HG03457 (cell line): ENCODE measurements around the gene THSD7B.
"Not testable (repeated sequence)": the region's sequence is repeated elsewhere in the genome, so short reads cannot be mapped to it uniquely, and the experiment has no call there.

ENCODE experiments used
- ATAC-seq: cut with Tn5 transposase; IDR thresholded peaks from one replicate; pipeline ENCODE4 v1.9.1; 2021; ENCODE audit warnings: moderate number of reproducible peaks; ENCODE audit not compliant: unreplicated experiment

The THSD7B gene

DNA sequence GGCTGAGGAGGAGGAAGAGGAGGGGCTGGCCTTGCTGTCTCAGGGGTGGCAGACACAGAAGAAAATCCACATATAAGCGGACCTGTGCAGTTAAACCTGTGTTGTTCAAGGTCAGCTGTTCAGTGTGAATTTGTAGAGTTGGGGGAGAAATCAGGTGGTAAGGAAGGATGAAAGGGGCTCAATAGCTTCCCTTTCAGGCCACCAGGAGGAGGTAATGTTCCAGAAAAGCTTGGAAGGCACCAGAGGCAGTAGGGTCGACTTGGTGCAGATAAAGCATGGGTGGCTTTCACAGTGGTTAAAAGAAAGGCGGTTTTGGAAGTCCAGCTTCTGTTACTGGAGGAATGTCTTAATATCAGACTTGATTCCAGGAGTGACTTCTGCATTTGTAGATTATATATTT is 167.4 kb downstream of the THSD7B start:
- no peak for ATAC-seq

DNA sequence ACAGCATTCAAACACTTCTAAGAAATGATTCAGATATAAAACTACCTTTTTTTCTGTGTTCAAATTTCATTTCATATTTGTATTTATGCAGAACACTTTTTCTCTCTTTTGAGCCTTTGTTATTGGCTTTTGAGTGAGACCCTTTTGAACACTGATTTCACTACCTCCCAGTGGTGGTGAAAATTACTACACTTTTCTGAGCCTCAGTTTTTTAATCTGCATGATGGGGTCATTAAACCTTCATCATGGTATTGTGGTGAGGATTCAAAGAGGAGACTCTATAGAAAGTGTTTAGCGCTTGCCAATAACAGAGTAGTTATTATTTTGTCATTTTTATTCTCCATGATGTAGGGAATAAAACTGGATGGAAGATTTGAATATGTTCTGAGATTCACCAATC is 169.8 kb downstream of the THSD7B start:
- ATAC-seq, result no peak

DNA sequence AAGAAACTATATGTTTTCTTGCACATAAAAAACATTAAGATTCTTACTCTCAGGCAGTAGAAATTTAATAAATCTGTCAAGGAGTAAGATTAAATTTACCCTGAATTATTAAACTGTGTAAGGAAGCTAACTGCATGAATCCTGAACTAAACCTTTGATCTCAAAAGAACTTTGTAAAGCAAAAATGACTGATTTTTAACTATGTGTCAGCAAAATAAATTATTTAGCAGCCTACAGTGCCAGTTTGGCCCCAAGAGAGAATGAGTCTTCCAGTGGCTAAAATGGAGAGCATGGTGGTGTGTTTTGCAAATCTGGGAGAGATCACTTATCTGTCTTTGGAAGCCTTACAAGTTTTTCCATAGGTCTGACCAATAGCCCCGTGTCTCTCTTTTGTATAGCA is 190.7 kb downstream of the THSD7B start:
- no peak for ATAC-seq

DNA sequence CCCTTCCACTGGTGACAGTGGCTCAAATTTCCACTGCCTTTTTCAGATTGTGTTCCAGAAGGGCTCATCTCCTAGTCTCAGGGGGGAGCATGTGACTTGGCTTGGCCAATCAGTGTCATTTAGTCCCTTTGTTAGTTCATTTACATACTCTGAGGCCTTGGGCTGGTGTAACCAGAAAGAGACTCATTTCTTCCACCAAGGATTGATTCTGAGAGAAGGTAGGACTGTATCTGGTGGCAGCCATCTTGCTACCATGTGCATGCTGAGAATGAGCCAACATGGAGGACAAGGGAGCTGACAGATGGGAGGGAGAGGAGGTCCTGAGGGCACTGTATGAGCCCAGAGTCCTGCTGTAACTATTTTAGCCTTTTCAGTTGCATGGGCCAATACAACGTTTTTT is 191.7 kb downstream of the THSD7B start:
- ATAC-seq, result no peak

DNA sequence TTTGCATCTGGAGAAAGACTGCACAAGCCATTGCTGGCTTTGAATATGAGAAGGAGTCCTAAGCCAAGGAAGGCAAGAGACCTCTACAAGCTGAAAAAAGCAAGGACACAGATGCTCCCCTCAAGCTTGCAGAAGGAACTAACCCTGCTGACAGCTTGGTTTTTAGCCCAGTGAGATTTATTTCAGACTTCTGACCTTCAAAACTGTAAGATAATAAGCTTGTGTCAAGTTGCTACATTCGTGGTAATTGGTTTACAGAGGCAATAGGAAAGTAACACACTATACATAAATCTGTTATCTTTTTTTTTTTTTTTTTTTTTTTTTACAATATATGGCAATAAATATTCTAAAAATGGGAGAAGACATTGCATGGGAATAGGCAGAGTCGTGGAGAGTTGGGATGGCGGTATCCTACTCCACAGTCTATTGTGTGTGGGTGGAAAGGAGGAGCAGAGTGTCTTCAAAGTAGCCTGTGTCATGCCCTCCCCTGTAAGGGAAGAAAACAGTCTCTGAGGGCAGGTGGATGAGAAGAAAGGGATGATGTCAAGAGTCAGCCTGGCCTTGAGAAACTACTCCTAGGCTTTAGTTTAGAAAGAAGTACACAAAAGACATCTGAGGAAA is 196.9 kb downstream of the THSD7B start:
- no peak for ATAC-seq

DNA sequence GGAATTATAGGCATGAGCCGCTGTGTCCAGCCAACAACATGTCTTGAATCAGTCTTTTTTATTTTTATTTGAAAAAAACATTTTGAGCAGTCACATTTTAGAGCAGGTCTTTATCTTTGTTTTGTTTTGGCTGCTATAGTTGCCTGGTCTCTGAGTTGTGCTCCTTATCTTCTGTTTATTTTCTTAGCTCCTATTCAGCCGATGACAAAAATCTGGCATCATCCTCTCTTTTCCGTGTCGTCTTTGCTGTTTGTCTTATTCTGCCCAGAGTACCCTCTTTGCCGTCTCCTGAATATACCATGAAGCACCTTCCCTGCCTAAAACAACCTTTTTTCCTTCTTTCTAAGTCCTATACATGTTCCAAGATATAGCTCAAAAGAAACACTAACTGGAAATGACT is 201.1 kb downstream of the THSD7B start:
- no peak for ATAC-seq

DNA sequence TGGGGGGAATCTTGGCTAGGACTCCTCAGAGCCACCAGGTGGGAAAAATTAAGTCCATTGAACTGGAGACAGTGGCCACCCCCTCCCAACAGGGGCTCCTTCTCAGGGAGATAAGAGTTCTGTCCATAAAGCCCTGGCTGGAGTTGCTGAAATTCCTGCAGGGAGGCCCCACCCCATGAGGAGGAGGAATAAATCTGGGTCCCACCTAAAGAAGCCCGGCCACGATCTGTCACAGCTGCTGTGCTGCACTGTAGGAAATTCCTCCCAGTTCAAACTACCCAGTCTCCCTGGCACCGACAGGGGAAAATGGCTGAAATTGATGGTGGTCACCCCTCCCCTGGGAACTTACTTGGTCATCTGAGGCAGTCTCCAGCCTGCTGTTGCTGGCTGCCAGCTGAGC is 215.0 kb downstream of the THSD7B start:
- ATAC-seq, result no peak

DNA sequence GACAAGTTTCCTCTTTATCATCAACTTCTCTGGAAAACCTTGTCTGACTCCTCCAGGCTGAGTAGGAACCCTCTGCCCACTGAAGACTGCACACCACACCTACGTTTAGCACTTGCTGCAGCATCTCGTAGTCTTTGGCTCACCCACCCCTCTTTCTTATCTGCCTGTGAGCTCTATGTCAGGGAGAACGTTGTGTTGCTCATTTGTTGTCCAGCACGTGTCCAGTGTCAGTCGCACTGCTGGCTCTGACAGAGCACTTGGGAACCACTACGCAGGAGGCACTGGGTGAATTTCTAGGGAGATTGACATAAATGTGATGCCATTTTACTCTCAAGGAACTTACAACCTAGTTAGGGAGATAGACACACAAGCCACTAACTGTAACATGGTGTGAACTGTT is 216.3 kb downstream of the THSD7B start:
- ATAC-seq, result not testable (repeated sequence)

DNA sequence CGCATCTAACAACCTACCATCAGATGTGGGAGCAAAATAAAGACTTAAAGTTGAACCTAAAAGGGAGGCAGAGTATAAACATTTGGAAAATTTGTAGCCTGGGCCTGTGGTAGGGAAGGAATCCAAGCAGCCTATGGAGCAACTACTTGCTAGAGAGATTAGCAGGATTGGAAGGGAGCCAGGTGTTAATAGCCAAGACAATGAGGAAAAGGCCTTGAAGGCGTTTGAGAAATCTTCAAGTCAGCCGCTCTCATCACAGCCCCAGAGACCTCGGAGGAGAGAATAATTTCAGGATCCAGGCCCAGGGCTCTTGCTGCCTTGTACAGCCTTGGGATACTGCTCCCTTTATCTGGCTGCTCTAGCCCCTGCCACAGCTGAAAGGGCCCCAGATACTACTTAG is 219.7 kb downstream of the THSD7B start:
- ATAC-seq, result no peak

DNA sequence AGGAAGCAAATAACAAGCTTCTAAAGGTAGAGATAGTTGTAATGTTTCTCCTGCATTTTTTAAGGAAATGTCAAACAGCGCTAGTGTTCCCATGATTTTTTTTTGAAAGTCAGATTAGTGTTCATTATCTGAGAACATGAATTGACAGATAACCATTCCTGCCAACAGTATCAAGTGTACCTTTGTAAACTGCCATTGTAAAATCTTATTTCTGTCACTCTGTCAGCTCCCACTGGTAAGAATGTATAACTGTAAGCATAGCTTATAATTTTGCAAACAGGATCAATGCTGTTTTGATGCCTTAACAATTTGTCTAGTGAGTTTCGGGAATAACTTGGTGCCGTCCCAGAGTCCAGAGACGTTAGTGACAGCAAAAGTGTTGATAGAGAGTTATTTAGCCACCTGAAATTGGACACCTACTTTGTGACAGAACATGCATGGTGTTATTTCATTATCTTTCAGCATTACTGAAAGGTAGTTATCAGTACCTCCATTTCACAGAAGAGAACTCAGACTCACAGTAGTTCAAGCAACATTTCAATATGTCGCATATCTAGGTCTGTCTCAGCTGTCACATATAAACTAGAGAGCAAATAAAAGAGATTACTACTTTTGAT is 221.4 kb downstream of the THSD7B start:
- no peak for ATAC-seq

DNA sequence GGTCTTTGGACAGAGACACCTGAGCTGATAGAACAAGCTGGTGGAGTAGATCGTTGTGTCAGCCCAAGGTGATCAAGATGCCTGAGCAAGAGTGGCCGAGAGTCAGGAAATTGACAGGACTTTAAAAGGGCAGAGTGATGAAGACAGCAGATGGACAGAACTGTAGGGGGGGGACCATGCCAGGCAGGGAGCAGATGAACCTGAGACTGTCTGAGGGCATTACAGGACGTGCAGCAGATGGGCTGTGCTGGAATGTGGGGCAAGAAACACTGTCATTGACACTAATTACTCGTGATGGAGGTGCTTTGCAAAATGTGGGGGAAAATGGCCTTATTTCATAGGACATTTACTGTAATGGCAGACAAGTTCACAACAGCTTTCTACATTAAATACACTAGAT is 225.0 kb downstream of the THSD7B start:
- no peak for ATAC-seq

DNA sequence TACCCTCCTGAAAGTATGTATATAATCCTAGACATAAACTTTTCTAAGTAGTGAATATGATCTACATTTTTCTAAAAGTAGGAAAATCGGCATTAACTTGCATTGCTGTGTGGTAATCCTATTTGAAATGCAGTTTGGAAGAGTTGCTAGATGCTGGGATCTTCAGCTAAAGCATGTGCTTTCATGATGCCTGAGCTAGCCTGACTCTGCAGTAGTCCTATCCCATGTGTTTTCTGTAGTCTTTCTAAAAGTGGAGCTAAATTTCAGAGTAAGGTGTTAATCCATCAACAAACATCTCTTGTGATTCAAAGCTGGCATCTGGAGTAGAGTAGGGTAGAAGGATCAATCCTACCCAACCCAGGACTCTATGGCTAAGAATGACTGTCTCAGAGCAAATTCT is 229.4 kb downstream of the THSD7B start:
- no peak for ATAC-seq

DNA sequence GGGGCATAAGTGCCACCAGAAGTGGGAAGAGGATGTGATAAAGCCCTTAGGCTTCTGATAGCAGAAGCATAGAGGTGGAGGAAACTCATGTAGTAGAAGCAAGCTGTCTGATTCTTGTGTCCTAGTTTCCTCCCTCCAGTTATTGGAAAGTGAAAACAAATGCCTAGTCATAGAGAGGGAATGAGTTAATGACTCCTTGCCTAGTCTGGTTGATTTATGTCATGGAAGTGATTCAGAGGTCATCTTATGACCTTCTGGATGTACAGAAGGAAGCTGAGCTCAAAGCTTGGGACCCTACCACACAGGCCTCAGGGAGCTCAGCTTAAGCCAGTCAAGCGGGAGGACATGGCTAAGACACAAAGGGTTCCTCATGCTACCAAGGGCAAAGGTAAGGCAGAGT is 232.2 kb downstream of the THSD7B start:
- no peak for ATAC-seq

DNA sequence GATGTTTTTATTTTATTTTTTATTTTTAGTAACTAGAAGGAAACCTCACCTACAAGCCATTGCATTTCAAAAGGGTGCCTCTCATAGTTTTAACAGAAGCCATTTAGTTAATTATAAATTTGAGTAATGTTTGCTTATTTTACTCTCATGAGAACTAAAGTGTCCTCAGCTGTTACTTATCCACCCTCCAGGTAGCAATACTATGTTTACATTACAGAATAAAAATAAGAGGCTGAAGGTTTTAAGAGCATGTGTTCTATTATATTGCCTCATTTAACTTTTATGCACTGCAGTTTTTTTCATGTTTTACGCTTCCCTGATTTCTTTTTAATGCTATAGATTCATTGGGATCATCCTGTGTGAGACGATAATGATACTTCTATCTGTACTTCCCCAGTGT is 235.5 kb downstream of the THSD7B start:
- no peak for ATAC-seq

DNA sequence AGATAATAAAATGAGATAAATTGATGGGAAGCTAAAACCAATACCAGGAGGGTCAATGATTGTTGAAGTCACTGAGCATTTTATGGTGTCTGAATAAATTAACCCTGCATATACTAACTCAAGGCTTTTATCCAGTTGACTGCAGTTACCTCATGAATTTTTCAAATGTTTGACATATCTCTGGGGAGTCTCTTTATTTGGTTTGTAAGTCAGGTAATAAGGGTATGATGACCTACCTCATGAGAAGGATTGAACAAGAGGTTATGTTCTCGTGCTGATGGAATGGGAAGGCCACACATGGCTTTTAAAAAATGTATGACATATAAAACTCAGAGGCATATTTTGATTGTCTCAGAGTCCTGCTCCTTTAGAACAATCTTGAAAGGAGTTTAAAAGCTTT is 237.6 kb downstream of the THSD7B start:
- no peak for ATAC-seq

DNA sequence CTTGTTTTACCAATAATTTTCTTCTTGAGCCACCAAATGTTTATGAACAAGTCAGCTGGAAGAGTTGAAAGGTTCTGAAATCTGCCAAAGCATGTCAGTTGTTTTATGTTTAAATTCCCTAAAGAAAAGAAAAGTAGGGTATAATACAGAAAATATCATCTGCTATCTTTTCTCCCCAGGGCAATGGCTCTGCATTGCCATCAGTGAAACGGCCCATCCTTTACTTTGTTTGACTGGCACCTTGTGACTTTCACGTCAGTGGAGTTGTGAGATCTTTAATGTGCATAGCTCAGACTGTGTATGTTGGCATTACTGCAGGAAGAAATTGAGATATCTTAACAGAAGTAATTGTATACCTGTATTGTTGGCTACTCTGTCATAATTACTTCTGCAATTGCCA is 239.9 kb downstream of the THSD7B start:
- no peak for ATAC-seq

DNA sequence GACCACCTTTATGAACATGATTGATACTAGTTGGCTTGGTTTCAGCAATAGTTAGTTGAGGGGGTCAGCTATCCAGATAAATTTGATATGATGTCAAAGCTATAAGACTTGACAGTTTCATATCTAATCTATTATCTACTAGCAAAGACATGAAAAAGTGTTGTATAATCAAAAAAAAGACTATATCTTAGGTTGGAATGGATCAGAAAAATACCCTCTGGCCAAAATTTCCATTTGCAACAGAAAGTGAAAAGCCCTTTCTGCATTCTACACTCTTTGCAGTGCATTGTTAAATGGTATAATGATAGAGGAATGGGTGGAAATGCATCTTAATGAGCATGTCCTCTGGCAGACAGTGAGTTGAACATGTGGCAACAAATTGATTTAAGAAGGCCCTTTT is 242.6 kb downstream of the THSD7B start:
- no peak for ATAC-seq

DNA sequence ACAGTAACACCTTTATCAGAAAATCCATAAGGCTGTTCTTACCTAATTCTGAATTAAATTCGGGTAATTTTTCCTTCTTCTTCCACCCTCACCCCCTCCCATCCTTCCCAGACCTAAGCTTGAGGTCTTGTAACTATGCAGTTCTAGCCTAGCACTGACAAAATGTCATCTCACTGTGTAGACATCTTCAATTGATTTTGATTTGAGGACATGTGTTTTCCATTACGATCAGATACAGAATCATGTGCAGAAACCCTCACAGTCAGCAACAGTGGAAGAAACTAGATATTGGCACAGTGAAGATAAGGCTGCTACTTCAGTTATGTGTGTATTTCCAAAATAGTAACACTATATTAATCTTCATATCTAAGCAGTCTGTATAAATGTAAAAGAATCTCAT is 244.6 kb downstream of the THSD7B start:
- no peak for ATAC-seq

DNA sequence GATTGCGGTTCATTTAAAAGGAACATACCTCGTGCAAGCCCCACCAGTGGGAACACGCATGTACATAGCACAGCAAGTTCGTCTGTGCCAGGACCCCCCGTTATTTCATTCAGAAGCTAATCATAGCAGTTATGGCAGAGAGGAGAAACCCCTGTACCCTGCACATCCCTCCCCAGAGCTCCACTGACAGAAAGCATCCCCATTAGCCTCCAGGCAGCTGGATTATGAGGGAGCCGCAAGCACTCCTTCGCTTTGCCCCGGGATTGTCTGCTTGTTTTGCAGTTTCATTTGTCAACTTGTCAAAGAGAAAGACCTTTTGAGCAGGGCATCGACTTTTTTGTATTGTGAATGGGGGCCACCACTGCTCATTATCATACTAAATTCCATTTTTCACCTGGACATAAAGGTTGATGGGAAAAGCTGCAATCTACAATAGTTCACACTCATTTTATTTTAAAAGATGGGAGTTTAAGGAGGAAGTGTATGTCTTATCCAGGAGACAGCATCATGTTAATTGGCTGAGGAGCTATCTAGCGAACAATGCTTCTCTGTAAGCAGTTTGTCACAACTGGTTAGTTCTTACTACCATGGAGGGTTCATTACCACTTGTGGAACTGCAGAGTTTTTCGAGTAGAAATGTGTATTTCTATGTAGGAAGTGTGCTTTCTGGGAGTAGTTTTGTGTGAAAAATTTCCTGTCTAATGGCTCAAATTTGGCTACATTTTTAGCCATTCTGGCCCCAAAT is 255.3 kb downstream of the THSD7B start:
- no peak for ATAC-seq

DNA sequence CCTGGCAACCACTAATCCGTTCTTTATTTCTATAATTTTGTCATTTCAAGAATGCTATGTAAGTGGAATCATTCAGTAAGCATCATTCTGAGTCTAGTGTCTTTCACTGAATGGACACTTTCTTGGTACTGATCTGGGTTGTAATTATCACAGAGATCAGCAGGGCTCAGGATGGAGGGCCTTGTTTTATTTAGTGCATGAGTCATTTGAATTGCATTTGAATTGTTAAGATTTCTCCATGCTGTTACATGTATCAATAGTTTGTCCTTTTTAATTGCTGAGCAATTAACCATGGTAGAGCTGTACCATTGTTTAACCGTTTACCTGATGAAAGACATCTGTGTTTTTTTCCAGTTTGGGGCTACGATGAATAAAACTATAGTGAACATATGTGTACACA is 256.4 kb downstream of the THSD7B start:
- ATAC-seq, result no peak

DNA sequence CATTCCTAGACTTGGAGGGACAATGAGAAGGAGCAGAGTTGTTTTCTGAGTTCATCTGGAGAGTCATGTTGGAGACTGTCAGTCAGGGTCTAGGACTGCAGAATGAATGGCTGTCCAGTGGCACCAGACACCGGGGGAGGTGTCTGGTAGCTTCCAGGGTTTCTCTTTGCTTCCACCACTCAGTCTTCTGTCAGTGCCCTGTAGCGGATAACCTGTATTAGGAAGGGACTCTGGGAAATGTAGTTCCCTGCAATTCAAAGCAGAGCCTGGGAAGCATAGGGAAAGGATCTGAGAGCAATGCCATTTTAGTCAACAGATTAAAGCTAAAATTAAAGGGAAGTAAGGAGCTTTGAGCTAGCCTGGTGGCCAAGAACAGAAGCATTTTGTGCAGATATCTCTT is 257.9 kb downstream of the THSD7B start:
- no peak for ATAC-seq

DNA sequence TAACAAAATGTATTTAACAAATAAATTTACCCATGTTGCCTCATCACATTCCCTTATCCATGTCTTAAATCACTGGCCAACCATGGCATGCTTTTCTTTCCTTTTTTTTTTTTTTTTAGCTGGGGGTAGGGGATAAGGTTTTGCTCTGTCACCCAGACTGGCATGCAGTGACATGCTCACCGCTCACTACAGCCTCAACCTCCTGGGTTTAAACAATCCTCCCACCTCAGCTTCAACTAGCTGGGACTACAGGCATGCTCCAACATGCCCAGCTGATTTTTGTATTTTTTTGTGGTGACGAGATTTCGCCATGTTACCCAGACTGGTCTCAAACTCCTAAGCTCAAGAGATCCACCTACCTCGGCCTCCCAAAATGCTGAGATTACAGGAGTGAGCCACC is 266.4 kb downstream of the THSD7B start:
- ATAC-seq, result no peak

DNA sequence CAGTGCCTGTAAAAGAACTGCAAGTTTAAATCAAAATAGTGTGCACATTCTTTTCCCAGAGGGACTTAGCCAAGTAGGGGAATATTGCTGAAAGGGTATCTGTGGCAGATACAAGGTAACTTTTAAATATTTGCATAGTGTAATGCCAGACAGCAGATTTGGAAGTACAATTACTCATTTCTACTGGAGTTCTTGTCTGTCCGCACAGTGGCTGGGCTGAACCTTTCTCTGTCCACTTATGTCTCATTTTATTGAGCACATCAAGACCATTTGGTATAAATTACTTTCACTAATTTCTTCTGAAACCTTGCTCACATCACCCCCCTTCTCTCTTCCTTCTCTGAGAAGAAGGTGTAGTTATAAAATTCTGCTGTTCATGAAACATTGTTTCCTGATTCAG is 271.3 kb downstream of the THSD7B start:
- ATAC-seq, result no peak
